ENCODE results near the gene ZNF260.

Gene ZNF260

GRCh38 chr19:36489920-36490415 lies 38.1 kb downstream of the ZNF260 start:
- Histone ChIP-seq H3K4me1 (ENCODE audit: control insufficient read depth, insufficient read depth, low read length) (no peaks in the 10 kb centered on the region), H3K36me3 (ENCODE audit: control insufficient read depth, insufficient read depth, low read length) (no peaks in the 10 kb centered on the region), H3K4me3 (ENCODE audit: low read length) (peak overlapping the region; percentile 83; the same call in 1 of the 2 replicates), H3K9me3 (ENCODE audit: control insufficient read depth, insufficient read depth, low read length) (no peaks in the 10 kb centered on the region), H3K27ac (ENCODE audit: low read length) (no peak overlapping the region), H3K27me3 (ENCODE audit: control insufficient read depth, insufficient read depth, low read length) (no peaks in the 10 kb centered on the region)
- DNase-seq (ENCODE audit: low read depth, low spot score): peak; percentile 92
- no CpG with 5 or more reads among the region's 15 CpGs for WGBS (ENCODE audit: insufficient coverage, insufficient read length)

GRCh38 chr19:36489118-36489919 lies 38.8 kb downstream of the ZNF260 start, which contains the start of gene ZNF566:
Gene ZNF566 (minus strand): TSS chr19:36489561. CDS start chr19:36476557, 13,004 bp downstream.
- H3K9me3 ChIP-seq (ENCODE audit: control insufficient read depth, insufficient read depth, low read length): no peaks in the 10 kb centered on the region
- no CpG with 5 or more reads among the region's 53 CpGs for WGBS (ENCODE audit: insufficient coverage, insufficient read length)
- H3K4me3 ChIP-seq (ENCODE audit: low read length): peak within 1 kb of the TSS; percentile 83
- no peaks in the 10 kb centered on the region for H3K36me3 ChIP-seq (ENCODE audit: control insufficient read depth, insufficient read depth, low read length)
- H3K27me3 ChIP-seq (ENCODE audit: control insufficient read depth, insufficient read depth, low read length): no peaks in the 10 kb centered on the region
- no peak within 1 kb of the TSS for H3K27ac ChIP-seq (ENCODE audit: low read length)
- H3K4me1 ChIP-seq (ENCODE audit: control insufficient read depth, insufficient read depth, low read length): no peaks in the 10 kb centered on the region
- DNase-seq (ENCODE audit: low read depth, low spot score): peak; percentile 99

GRCh38 chr19:36488846-36489117 lies 39.3 kb downstream of the ZNF260 start:
- no peaks in the 10 kb centered on the region for H3K36me3 ChIP-seq (ENCODE audit: control insufficient read depth, insufficient read depth, low read length)
- no peak for DNase-seq (ENCODE audit: low read depth, low spot score)
- H3K4me1 ChIP-seq (ENCODE audit: control insufficient read depth, insufficient read depth, low read length): no peaks in the 10 kb centered on the region
- no CpG with 5 or more reads among the region's 11 CpGs for WGBS (ENCODE audit: insufficient coverage, insufficient read length)
- H3K9me3 ChIP-seq (ENCODE audit: control insufficient read depth, insufficient read depth, low read length): no peaks in the 10 kb centered on the region
- H3K27ac ChIP-seq (ENCODE audit: low read length): no peak overlapping the region
- H3K27me3 ChIP-seq (ENCODE audit: control insufficient read depth, insufficient read depth, low read length): no peaks in the 10 kb centered on the region
- peak overlapping the region; percentile 79; the same call in 1 of the 2 replicates for H3K4me3 ChIP-seq (ENCODE audit: low read length)

GRCh38 chr19:36488118-36488845 lies 39.8 kb downstream of the ZNF260 start:
- H3K27ac ChIP-seq (ENCODE audit: low read length): no peak overlapping the region
- no peaks in the 10 kb centered on the region for H3K27me3 ChIP-seq (ENCODE audit: control insufficient read depth, insufficient read depth, low read length)
- no CpG with 5 or more reads among the region's 9 CpGs for WGBS (ENCODE audit: insufficient coverage, insufficient read length)
- H3K4me3 ChIP-seq (ENCODE audit: low read length): peak overlapping the region; percentile 79; the same call in 1 of the 2 replicates
- no peaks in the 10 kb centered on the region for H3K4me1 ChIP-seq (ENCODE audit: control insufficient read depth, insufficient read depth, low read length)
- H3K36me3 ChIP-seq (ENCODE audit: control insufficient read depth, insufficient read depth, low read length): no peaks in the 10 kb centered on the region
- H3K9me3 ChIP-seq (ENCODE audit: control insufficient read depth, insufficient read depth, low read length): no peaks in the 10 kb centered on the region
- DNase-seq (ENCODE audit: low read depth, low spot score): no peak

GRCh38 chr19:36483653-36484052 lies 44.4 kb downstream of the ZNF260 start:
- H3K27me3 ChIP-seq (ENCODE audit: control insufficient read depth, insufficient read depth, low read length): no peaks in the 10 kb centered on the region
- no peaks in the 10 kb centered on the region for H3K4me1 ChIP-seq (ENCODE audit: control insufficient read depth, insufficient read depth, low read length)
- H3K4me3 ChIP-seq (ENCODE audit: low read length): no peak overlapping the region
- DNase-seq (ENCODE audit: low read depth, low spot score): no peak
- H3K36me3 ChIP-seq (ENCODE audit: control insufficient read depth, insufficient read depth, low read length): no peaks in the 10 kb centered on the region
- H3K9me3 ChIP-seq (ENCODE audit: control insufficient read depth, insufficient read depth, low read length): no peaks in the 10 kb centered on the region
- WGBS (ENCODE audit: insufficient coverage, insufficient read length): no CpG with 5 or more reads among the region's 6 CpGs
- no peak overlapping the region for H3K27ac ChIP-seq (ENCODE audit: low read length)

GRCh38 chr19:36482876-36483275 lies 45.2 kb downstream of the ZNF260 start:
- no peak for DNase-seq (ENCODE audit: low read depth, low spot score)
- no CpG with 5 or more reads among the region's 2 CpGs for WGBS (ENCODE audit: insufficient coverage, insufficient read length)
- no peaks in the 10 kb centered on the region for H3K27me3 ChIP-seq (ENCODE audit: control insufficient read depth, insufficient read depth, low read length)
- H3K4me3 ChIP-seq (ENCODE audit: low read length): no peak overlapping the region
- H3K9me3 ChIP-seq (ENCODE audit: control insufficient read depth, insufficient read depth, low read length): no peaks in the 10 kb centered on the region
- H3K27ac ChIP-seq (ENCODE audit: low read length): no peak overlapping the region
- H3K36me3 ChIP-seq (ENCODE audit: control insufficient read depth, insufficient read depth, low read length): no peaks in the 10 kb centered on the region
- H3K4me1 ChIP-seq (ENCODE audit: control insufficient read depth, insufficient read depth, low read length): no peaks in the 10 kb centered on the region
